ENCODE results near the gene EVA1C. TPM values are rescaled to one million over a fixed set of nuclear protein-coding genes. Genes with fewer than 3 reads are reported as not detected.

The EVA1C gene
- total and polyA plus RNA-seq, 9 of the 15 experiments (the other 6 are each of a cell fraction or from before 2014, with no cell fraction given) = 0.22 TPM; not detected in 8

DNA sequence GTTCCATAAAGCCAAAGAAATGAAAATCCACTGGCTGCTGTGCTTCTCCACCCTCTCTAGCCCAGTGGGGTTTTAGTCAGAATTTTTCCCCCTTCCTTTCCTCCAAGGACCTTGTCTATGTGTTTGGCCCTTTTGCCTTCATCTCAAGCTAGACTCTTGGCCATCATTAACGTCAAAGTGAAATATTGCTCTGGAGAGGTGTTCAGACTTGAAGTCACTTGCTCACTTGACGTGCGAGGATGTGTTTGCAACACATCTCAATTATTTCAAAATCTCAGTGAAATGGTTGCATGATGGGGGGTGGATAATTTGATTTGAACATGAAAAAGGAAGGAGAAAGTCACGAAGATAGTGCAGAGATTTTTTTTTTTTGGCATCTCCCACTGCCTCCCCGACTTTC lies 13.6 kb downstream of the EVA1C start:
- FAIRE-seq (no peak), ATAC-seq (no peak), DNase-seq (ENCODE audit: extremely low read depth in 1 of 4, low spot score in 3 of 4) (peak in 1 of 4 experiments; percentile 3)
- H3K4me3 ChIP-seq = no peak overlapping the region
- peaks cover 0 to 7% of the 10 kb centered on the region in 2 experiments; a peak in 2 of 5 replicates for H3K4me1 ChIP-seq (replicated peaks in 1 of 2; ENCODE audit: control insufficient read depth in 2 of 2, insufficient read depth in 2 of 2, low read length in 2 of 2)
- no peak overlapping the region for H3K9ac ChIP-seq (ENCODE audit: insufficient read depth in 1 of 2, low read depth in 2 of 2, low read length in 2 of 2)
- no peaks in the 10 kb centered on the region for H4K20me1 ChIP-seq (replicated peaks; ENCODE audit: control insufficient read depth, insufficient read depth, low read length)
- 11% methylated on average over 5 of the region's 5 CpGs for WGBS (ENCODE audit: insufficient coverage, low coverage, missing lambda C conversion rate)
- H3K9me1 ChIP-seq (ENCODE audit: control insufficient read depth, insufficient read depth, low read length) = no peaks in the 10 kb centered on the region
- peaks cover 12 to 14% of the 10 kb centered on the region in 2 experiments for H3K27me3 ChIP-seq (ENCODE audit: control insufficient read depth in 2 of 2, insufficient read depth in 2 of 2, low read length in 2 of 2)
- 0 out of 2 replicates have a peak, but pooled peaks cover 1% of the 10 kb centered on the region for H3K9me3 ChIP-seq (replicated peaks; ENCODE audit: control insufficient read depth, insufficient read depth, low read depth, low read length)
- intact Hi-C loops (cut with micrococcal nuclease) = no loop called here
- TF ChIP-seq POLR2H (tag; IDR thresholded peaks at IDR 0.05; ENCODE audit: low read depth) (no peak), LCOR (CRISPR knock-in tag; IDR thresholded peaks at IDR 0.05) (no peak)
- BruUV-seq (replicated peaks) = no TSS peak
- in situ Hi-C loops (cut with MboI) = no loop called here
- H3K36me3 ChIP-seq (ENCODE audit: control insufficient read depth, insufficient read depth, low read length) = no peaks in the 10 kb centered on the region
- CTCF ChIA-PET (ENCODE audit: low intra/inter-chr PET ratio) = no interaction called here
- H3K79me2 ChIP-seq (ENCODE audit: control insufficient read depth, insufficient read depth, low read length) = no peaks in the 10 kb centered on the region
- H3K4me2 ChIP-seq (ENCODE audit: insufficient read depth, low read length) = no peak overlapping the region
- no peak overlapping the region for H2AFZ ChIP-seq (ENCODE audit: low read depth, low read length)
- H3K27ac ChIP-seq (ENCODE audit: extremely low read depth, low read depth, low read length) = no peak overlapping the region
- POLR2A ChIA-PET = no interaction called here

DNA sequence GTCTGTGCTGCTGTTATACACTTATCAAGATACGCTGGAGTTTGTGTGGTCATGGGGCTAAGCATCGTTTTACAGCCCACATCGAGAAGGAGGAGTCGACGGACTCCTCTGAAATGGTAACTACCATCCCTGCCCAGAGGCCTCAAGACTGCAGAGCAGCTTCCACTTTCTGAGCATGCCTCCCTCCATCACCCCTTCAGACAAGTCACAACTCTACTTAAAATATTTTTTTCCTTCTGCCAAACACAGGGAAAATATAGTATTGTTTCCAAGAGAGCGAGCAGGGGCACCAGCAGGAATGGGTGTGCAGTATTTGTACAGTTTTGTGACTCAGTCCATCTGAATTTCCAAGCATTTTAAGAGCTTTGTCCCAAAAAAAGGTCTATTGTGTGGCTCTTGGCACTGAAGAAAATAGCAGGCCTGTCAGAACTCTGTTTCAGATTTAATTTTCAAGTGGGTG lies 14.1 kb downstream of the EVA1C start:
- BruUV-seq (replicated peaks) = no TSS peak
- no peaks in the 10 kb centered on the region for H3K36me3 ChIP-seq (ENCODE audit: control insufficient read depth, insufficient read depth, low read length)
- FAIRE-seq (no peak), ATAC-seq (peak; percentile 58; the same call in 2 of the 3 replicates), DNase-seq (ENCODE audit: extremely low read depth in 1 of 4, low spot score in 3 of 4) (peak in 1 of 4 experiments; percentile 6)
- H3K9me3 ChIP-seq (replicated peaks; ENCODE audit: control insufficient read depth, insufficient read depth, low read depth, low read length) = 0 out of 2 replicates have a peak, but pooled peaks cover 1% of the 10 kb centered on the region
- no peaks in the 10 kb centered on the region for H3K79me2 ChIP-seq (ENCODE audit: control insufficient read depth, insufficient read depth, low read length)
- no peak overlapping the region for H3K9ac ChIP-seq (ENCODE audit: insufficient read depth in 1 of 2, low read depth in 2 of 2, low read length in 2 of 2)
- no peak overlapping the region for H3K27ac ChIP-seq (ENCODE audit: extremely low read depth, low read depth, low read length)
- WGBS (ENCODE audit: insufficient coverage, low coverage, missing lambda C conversion rate) = 9% methylated on average over 6 of the region's 6 CpGs
- no peak overlapping the region for H3K4me3 ChIP-seq
- intact Hi-C loops (cut with micrococcal nuclease) (no loop called here), in situ Hi-C loops (cut with MboI) (no loop called here)
- POLR2A ChIA-PET = no interaction called here
- H3K4me1 ChIP-seq (replicated peaks in 1 of 2; ENCODE audit: control insufficient read depth in 2 of 2, insufficient read depth in 2 of 2, low read length in 2 of 2) = peaks cover 0 to 7% of the 10 kb centered on the region in 2 experiments; a peak in 2 of 5 replicates
- peaks cover 12 to 13% of the 10 kb centered on the region in 2 experiments for H3K27me3 ChIP-seq (ENCODE audit: control insufficient read depth in 2 of 2, insufficient read depth in 2 of 2, low read length in 2 of 2)
- CTCF ChIA-PET (ENCODE audit: low intra/inter-chr PET ratio) = no interaction called here
- no peaks in the 10 kb centered on the region for H4K20me1 ChIP-seq (replicated peaks; ENCODE audit: control insufficient read depth, insufficient read depth, low read length)
- no peak overlapping the region for H3K4me2 ChIP-seq (ENCODE audit: insufficient read depth, low read length)
- H3K9me1 ChIP-seq (ENCODE audit: control insufficient read depth, insufficient read depth, low read length) = no peaks in the 10 kb centered on the region
- no peak overlapping the region for H2AFZ ChIP-seq (ENCODE audit: low read depth, low read length)
- TF ChIP-seq, protein P1, sequence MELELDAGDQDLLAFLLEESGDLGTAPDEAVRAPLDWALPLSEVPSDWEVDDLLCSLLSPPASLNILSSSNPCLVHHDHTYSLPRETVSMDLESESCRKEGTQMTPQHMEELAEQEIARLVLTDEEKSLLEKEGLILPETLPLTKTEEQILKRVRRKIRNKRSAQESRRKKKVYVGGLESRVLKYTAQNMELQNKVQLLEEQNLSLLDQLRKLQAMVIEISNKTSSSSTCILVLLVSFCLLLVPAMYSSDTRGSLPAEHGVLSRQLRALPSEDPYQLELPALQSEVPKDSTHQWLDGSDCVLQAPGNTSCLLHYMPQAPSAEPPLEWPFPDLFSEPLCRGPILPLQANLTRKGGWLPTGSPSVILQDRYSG (tag; conservative IDR thresholded peaks at IDR 0.05; ENCODE audit: low read depth) = no peak
- TF ChIP-seq SMARCC2 (IDR thresholded peaks at IDR 0.05; ENCODE audit: low read depth) = no peak
- TF ChIP-seq SNIP1 (IDR thresholded peaks at IDR 0.05; ENCODE audit: low read depth) = no peak
- no peak for TF ChIP-seq ZNF134 (CRISPR knock-in tag; conservative IDR thresholded peaks at IDR 0.05)
- no peak for TF ChIP-seq SMARCE1 (IDR thresholded peaks at IDR 0.05)
- TF ChIP-seq NCOA4 (IDR thresholded peaks at IDR 0.05; ENCODE audit: partially characterized antibody) = no peak
- TF ChIP-seq, protein P2, sequence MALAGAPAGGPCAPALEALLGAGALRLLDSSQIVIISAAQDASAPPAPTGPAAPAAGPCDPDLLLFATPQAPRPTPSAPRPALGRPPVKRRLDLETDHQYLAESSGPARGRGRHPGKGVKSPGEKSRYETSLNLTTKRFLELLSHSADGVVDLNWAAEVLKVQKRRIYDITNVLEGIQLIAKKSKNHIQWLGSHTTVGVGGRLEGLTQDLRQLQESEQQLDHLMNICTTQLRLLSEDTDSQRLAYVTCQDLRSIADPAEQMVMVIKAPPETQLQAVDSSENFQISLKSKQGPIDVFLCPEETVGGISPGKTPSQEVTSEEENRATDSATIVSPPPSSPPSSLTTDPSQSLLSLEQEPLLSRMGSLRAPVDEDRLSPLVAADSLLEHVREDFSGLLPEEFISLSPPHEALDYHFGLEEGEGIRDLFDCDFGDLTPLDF (CRISPR knock-in tag; IDR thresholded peaks at IDR 0.05) = no peak
- no peak for TF ChIP-seq CHD4 (IDR thresholded peaks at IDR 0.05; ENCODE audit: insufficient read depth, insufficient replicate concordance, low read depth, low read length, poor library complexity, severe bottlenecking)
- no peak for TF ChIP-seq PHF20 (IDR thresholded peaks at IDR 0.05; ENCODE audit: partially characterized antibody)
- no peak for TF ChIP-seq SP1 (CRISPR knock-in tag; IDR thresholded peaks at IDR 0.05)
- no peak for TF ChIP-seq FOSL1 (tag; conservative IDR thresholded peaks at IDR 0.05)
- TF ChIP-seq CREB1 (IDR thresholded peaks at IDR 0.05) = no peak
- TF ChIP-seq CREB1 (CRISPR knock-in tag; IDR thresholded peaks at IDR 0.05) = no peak
